Parathyroid adenoma (tissue), 2 donors: ENCODE data around the gene SLAMF6.
"Not testable (repeated sequence)": the region's sequence is repeated elsewhere in the genome, so short reads cannot be mapped to it uniquely, and the experiment has no call there.

ENCODE experiments used
- H2AFZ ChIP-seq: fragments of 300-600 bp; sonication (generic); one replicate; pipeline ENCODE4 v1.7.0; 2017; ENCODE audit warnings: antibody characterized with exemption, mild to moderate bottlenecking
- H3K27ac ChIP-seq: fragments of 300-600 bp; sonication (generic); one replicate; pipeline ENCODE4 v1.7.0; 2017
- H3K27me3 ChIP-seq: fragments of 300-600 bp; sonication (generic); one replicate; pipeline ENCODE4 v1.7.0; 2017; ENCODE audit warnings: low read length; ENCODE audit not compliant: control insufficient read depth, insufficient read depth
- H3K36me3 ChIP-seq: fragments of 300-600 bp; sonication (generic); one replicate; pipeline ENCODE4 v1.7.0; 2017; ENCODE audit warnings: low read length; ENCODE audit not compliant: control insufficient read depth, insufficient read depth
- H3K4me1 ChIP-seq: fragments of 300-600 bp; sonication (generic); one replicate; pipeline ENCODE4 v1.7.0; 2017; ENCODE audit warnings: control low read depth
- H3K4me2 ChIP-seq: fragments of 300-600 bp; sonication (generic); one replicate; pipeline ENCODE4 v1.7.0; 2017; ENCODE audit warnings: low read length
- H3K4me3 ChIP-seq: fragments of 300-600 bp; sonication (generic); one replicate; pipeline ENCODE4 v1.7.0; 2017; ENCODE audit warnings: low read depth, low read length
- H3K79me2 ChIP-seq: fragments of 300-600 bp; sonication (generic); one replicate; pipeline ENCODE4 v1.7.0; 2017; ENCODE audit warnings: control low read depth
- H3K9ac ChIP-seq: fragments of 300-600 bp; sonication (generic); one replicate; pipeline ENCODE4 v1.7.0; 2017; ENCODE audit warnings: mild to moderate bottlenecking
- H3K9me3 ChIP-seq: fragments of 300-600 bp; sonication (generic); one replicate; pipeline ENCODE4 v1.7.0; 2017; ENCODE audit warnings: low read length; ENCODE audit not compliant: control insufficient read depth
- CTCF ChIP-seq: fragments of 300-600 bp; sonication (generic); IDR thresholded peaks from one replicate; pipeline ENCODE4 v1.7.0; 2017; ENCODE audit warnings: antibody characterized with exemption, mild to moderate bottlenecking
- donor health status: primary hyperparathyroidism.

SLAMF6 gene

GRCh38 chr1:160539684-160539989, 16.6 kb upstream of the SLAMF6 start:
- H3K4me2 ChIP-seq: no peak overlapping the region
- H3K4me3 ChIP-seq: no peak overlapping the region
- H3K27ac ChIP-seq: no peak overlapping the region
- no peaks in the 10 kb centered on the region for H3K9me3 ChIP-seq
- no peak overlapping the region for H3K9ac ChIP-seq
- no peaks in the 10 kb centered on the region for H3K4me1 ChIP-seq
- peaks cover 3% of the 10 kb centered on the region for H3K36me3 ChIP-seq
- H3K79me2 ChIP-seq: no peaks in the 10 kb centered on the region
- H3K27me3 ChIP-seq: no peaks in the 10 kb centered on the region
- TF ChIP-seq CTCF: no peak
- no peak overlapping the region for H2AFZ ChIP-seq

- no peaks in the 10 kb centered on the region for H3K27me3 ChIP-seq
- H3K36me3 ChIP-seq: peaks cover 3% of the 10 kb centered on the region
- H2AFZ ChIP-seq: no peak overlapping the region
- H3K79me2 ChIP-seq: no peaks in the 10 kb centered on the region
- no peak overlapping the region for H3K27ac ChIP-seq
- H3K9ac ChIP-seq: no peak overlapping the region
- no peaks in the 10 kb centered on the region for H3K4me1 ChIP-seq
- H3K9me3 ChIP-seq: no peaks in the 10 kb centered on the region
- no peak overlapping the region for H3K4me3 ChIP-seq
- no peak for TF ChIP-seq CTCF
- no peak overlapping the region for H3K4me2 ChIP-seq
Measured at GRCh38 chr1:160538985-160539651, 16.1 kb upstream of the SLAMF6 start.

GRCh38 chr1:160537714-160538665, 14.9 kb upstream of the SLAMF6 start:
- H3K36me3 ChIP-seq: peaks cover 3% of the 10 kb centered on the region
- H2AFZ ChIP-seq: no peak overlapping the region
- H3K4me1 ChIP-seq: no peaks in the 10 kb centered on the region
- no peaks in the 10 kb centered on the region for H3K27me3 ChIP-seq
- no peak overlapping the region for H3K4me2 ChIP-seq
- H3K79me2 ChIP-seq: no peaks in the 10 kb centered on the region
- no peak overlapping the region for H3K4me3 ChIP-seq
- H3K27ac ChIP-seq: no peak overlapping the region
- no peak for TF ChIP-seq CTCF
- H3K9me3 ChIP-seq: no peaks in the 10 kb centered on the region
- H3K9ac ChIP-seq: no peak overlapping the region

GRCh38 chr1:160534823-160535605, 12.0 kb upstream of the SLAMF6 start:
- H3K4me2 ChIP-seq: no peak overlapping the region
- no peak overlapping the region for H3K4me3 ChIP-seq
- no peak for TF ChIP-seq CTCF
- H3K4me1 ChIP-seq: no peaks in the 10 kb centered on the region
- no peak overlapping the region for H3K9ac ChIP-seq
- no peaks in the 10 kb centered on the region for H3K27me3 ChIP-seq
- H3K36me3 ChIP-seq: peaks cover 3% of the 10 kb centered on the region
- no peak overlapping the region for H2AFZ ChIP-seq
- no peak overlapping the region for H3K27ac ChIP-seq
- H3K79me2 ChIP-seq: no peaks in the 10 kb centered on the region
- H3K9me3 ChIP-seq: no peaks in the 10 kb centered on the region

GRCh38 chr1:160532557-160532813, 9.4 kb upstream of the SLAMF6 start:
- not testable (repeated sequence) for H3K4me3 ChIP-seq, H3K36me3 ChIP-seq, H3K9me3 ChIP-seq, H2AFZ ChIP-seq, H3K9ac ChIP-seq, H3K4me2 ChIP-seq, H3K79me2 ChIP-seq, H3K4me1 ChIP-seq, H3K27ac ChIP-seq, H3K27me3 ChIP-seq

GRCh38 chr1:160531809-160532556, 8.9 kb upstream of the SLAMF6 start:
- H3K79me2 ChIP-seq, H2AFZ ChIP-seq, H3K4me3 ChIP-seq, H3K27ac ChIP-seq, H3K9ac ChIP-seq, H3K36me3 ChIP-seq, H3K27me3 ChIP-seq, H3K4me2 ChIP-seq, H3K9me3 ChIP-seq, H3K4me1 ChIP-seq: not testable (repeated sequence)

- not testable (repeated sequence) for H3K4me1 ChIP-seq
Measured at GRCh38 chr1:160529401-160529952, 6.4 kb upstream of the SLAMF6 start.

More at GRCh38 chr1:160529401-160529952, 6.4 kb upstream of the SLAMF6 start:
- not testable (repeated sequence) for H3K9ac ChIP-seq, H3K4me3 ChIP-seq, H3K27me3 ChIP-seq, H3K27ac ChIP-seq, H3K4me2 ChIP-seq, H2AFZ ChIP-seq, H3K36me3 ChIP-seq, H3K9me3 ChIP-seq, H3K79me2 ChIP-seq
